Epithelial cell of proximal tubule (primary cell): ENCODE measurements around the gene FSHB. TPM values are rescaled to one million over a fixed set of nuclear protein-coding genes. Genes with fewer than 3 reads are reported as not detected.
"Not testable (repeated sequence)": the region's sequence is repeated elsewhere in the genome, so short reads cannot be mapped to it uniquely, and the experiment has no call there.

Experiments
- DNase-seq: peaks from one replicate; pipeline ENCODE4 v3.0.0-alpha.2; 2011; ENCODE audit warnings: low read depth
- H3K4me3 ChIP-seq: 2 replicates; pipeline ENCODE4 v1.5.1; 2011; ENCODE audit warnings: low read depth, mild to moderate bottlenecking, low read length
- CTCF ChIP-seq: conservative IDR thresholded peaks from 2 replicates; pipeline ENCODE4 v1.5.1; 2012; ENCODE audit warnings: low read depth, mild to moderate bottlenecking, low read length
- total RNA-seq: library from RNA; depleted of rRNA; stranded (reverse); fragments of >200 nt; gene quantifications from 2 replicates; pipeline ENCODE4 v1.2.3, GENCODE V29; 2015

Gene FSHB
- total RNA-seq = not detected in 2 replicates

GRCh38 chr11:30230714-30231113 lies at the start of gene FSHB:
TSS of gene FSHB (plus strand) at chr11:30231014. CDS start at chr11:30231903, 889 bp downstream.
- DNase-seq = no peak
- no peak for TF ChIP-seq CTCF
- H3K4me3 ChIP-seq = no peak within 1 kb of the TSS

GRCh38 chr11:30186748-30187147 lies 44.1 kb upstream of the FSHB start:
- no peak for TF ChIP-seq CTCF
- DNase-seq = no peak
- no peak overlapping the region for H3K4me3 ChIP-seq

- no peak for DNase-seq
- H3K4me3 ChIP-seq = no peak overlapping the region
- TF ChIP-seq CTCF = no peak
These were observed 38.2 kb upstream of the FSHB start for GRCh38 chr11:30192620-30193019.

- peak; percentile 96 for TF ChIP-seq CTCF
- no peak for DNase-seq
- no peak overlapping the region for H3K4me3 ChIP-seq
These were observed 34.2 kb upstream of the FSHB start for GRCh38 chr11:30196400-30197206.

GRCh38 chr11:30197869-30198268 lies 32.9 kb upstream of the FSHB start:
- no peak for DNase-seq
- no peak overlapping the region for H3K4me3 ChIP-seq
- no peak for TF ChIP-seq CTCF

GRCh38 chr11:30202989-30203388 lies 27.8 kb upstream of the FSHB start:
- DNase-seq = not testable (repeated sequence)

GRCh38 chr11:30203850-30204249 lies 27.0 kb upstream of the FSHB start:
- no peak for DNase-seq
- no peak overlapping the region for H3K4me3 ChIP-seq
- TF ChIP-seq CTCF = no peak

More at GRCh38 chr11:30202989-30203388, 27.8 kb upstream of the FSHB start:
- H3K4me3 ChIP-seq = not testable (repeated sequence)
